HepG2 (cell line): Measurements from ENCODE around the gene TLE2. TPM values are rescaled to one million over a fixed set of nuclear protein-coding genes. Genes with fewer than 3 reads are reported as not detected.

Source experiments
- ATAC-seq: fragments of 200-7000 bp; cut with Tn5 transposase; 3 replicates; pipeline ENCODE4 v1.9.1; 2020; ENCODE audit warnings: mild to moderate bottlenecking, moderate library complexity
- BruUV-seq: library from RNA; stranded (reverse); fragments of 400-500 nt; replicated peaks from 2 replicates; lab custom pipeline; 2021; lab: Mats Ljungman, UMichigan
- CTCF ChIA-PET: fragments of 300-600 bp; formaldehyde crosslinking; extraction: SDS; loops from one replicate; lab custom pipeline; 2021; ENCODE audit warnings: low total read pairs, inconsistent platforms, low intra/inter-chr PET ratio; lab: Yijun Ruan, JAX
- POLR2A ChIA-PET: fragments of 350-600 bp; sonication (Branson Sonifier 250); formaldehyde crosslinking; loops from one replicate; lab custom pipeline; 2020; ENCODE audit warnings: antibody characterized with exemption, inconsistent platforms; lab: Yijun Ruan, JAX
- DNase-seq: peaks from one replicate; pipeline ENCODE4 v3.0.0-alpha.2; 2015; ENCODE audit warnings: low spot score
- FAIRE-seq: peaks from 3 replicates; lab custom pipeline; 2011; peaks lifted over from hg19 to GRCh38; lab: Jason Lieb, UNC
- H2AFZ ChIP-seq: one replicate; pipeline ENCODE4 v1.6.1; 2011; ENCODE audit warnings: low read length, inconsistent platforms
- H3K27ac ChIP-seq: fragments of 300-600 bp; 3 replicates; pipeline ENCODE4 v1.8.0; 2011; ENCODE audit warnings: mixed run types, mild to moderate bottlenecking, mixed read lengths, low read length, inconsistent platforms; ENCODE audit not compliant: insufficient read depth; ENCODE audit errors: extremely low read length
- H3K27me3 ChIP-seq, 2 experiments: fragments of 200-600 bp in 1 of 2; 2 replicates in 1 of 2; 3 replicates in 1 of 2; pipeline versions ENCODE4 v1.6.0 to v1.8.0; 2011; ENCODE audit warnings: low read length in 2 of 2, mild to moderate bottlenecking in 2 of 2, moderate library complexity in 2 of 2, inconsistent platforms in 1 of 2; ENCODE audit not compliant: insufficient read depth in 2 of 2, control insufficient read depth in 1 of 2
- H3K36me3 ChIP-seq, 2 experiments: fragments of 200-600 bp in 1 of 2; replicated peaks in 1 of 2; 2 replicates in 1 of 2; 3 replicates in 1 of 2; pipeline versions ENCODE4 v1.5.1 to v1.8.0; 2011; ENCODE audit warnings: low read length in 2 of 2, inconsistent platforms in 1 of 2; ENCODE audit not compliant: insufficient read depth in 2 of 2, control insufficient read depth in 1 of 2
- H3K4me1 ChIP-seq: 2 replicates; pipeline ENCODE4 v1.5.1; 2012; ENCODE audit warnings: low read length, inconsistent platforms; ENCODE audit not compliant: insufficient read depth
- H3K4me2 ChIP-seq: 2 replicates; pipeline ENCODE4 v1.6.0; 2011; ENCODE audit warnings: low read depth, low read length, inconsistent platforms
- H3K4me3 ChIP-seq, 3 experiments: fragments of 200-600 bp in 1 of 3; sonication (generic), shearing (Covaris generic) in 1 of 3; replicated peaks in 1 of 3; 2 replicates each; pipeline ENCODE4 v1.5.1; 2011 to 2016; ENCODE audit warnings: low read length in 3 of 3, inconsistent platforms in 2 of 3, low read depth in 2 of 3, mild to moderate bottlenecking in 2 of 3, control low read depth in 1 of 3, mixed read lengths in 1 of 3; ENCODE audit not compliant: insufficient read depth in 1 of 3
- H3K79me2 ChIP-seq: one replicate; pipeline ENCODE4 v1.6.1; 2011; ENCODE audit warnings: low read length, inconsistent platforms; ENCODE audit not compliant: insufficient read depth
- H3K9ac ChIP-seq: 2 replicates; pipeline ENCODE4 v1.6.0; 2011; ENCODE audit warnings: mild to moderate bottlenecking, low read depth, low read length, inconsistent platforms; ENCODE audit not compliant: insufficient read depth
- H3K9me3 ChIP-seq: 2 replicates; pipeline ENCODE4 v1.5.1; 2012; ENCODE audit warnings: mild to moderate bottlenecking, low read length
- H4K20me1 ChIP-seq: 2 replicates; pipeline ENCODE4 v1.6.0; 2011; ENCODE audit warnings: inconsistent platforms, mild to moderate bottlenecking, low read length, moderate library complexity; ENCODE audit not compliant: insufficient read depth
- CEBPG ChIP-seq: IDR thresholded peaks from 2 replicates; pipeline ENCODE4 v1.6.1; 2016
- FOXK2 ChIP-seq: fragments of 450-650 bp; IDR thresholded peaks from 2 replicates; pipeline ENCODE4 v1.6.1; 2016
- TEAD3 ChIP-seq: optimal IDR thresholded peaks from 2 replicates; pipeline ENCODE3; 2016; ENCODE audit warnings: borderline replicate concordance
- ZBTB38 ChIP-seq: sonication (generic); formaldehyde crosslinking; IDR thresholded peaks from 2 replicates; pipeline ENCODE4 v1.5.1; 2020; ENCODE audit warnings: mild to moderate bottlenecking, missing genetic modification reagents
- ZC3H4 ChIP-seq: sonication (generic); formaldehyde crosslinking; IDR thresholded peaks from 2 replicates; pipeline ENCODE4 v1.4.0; 2020; ENCODE audit warnings: missing genetic modification reagents, borderline replicate concordance
- ZNF768 ChIP-seq: sonication (generic); formaldehyde crosslinking; IDR thresholded peaks from 2 replicates; pipeline ENCODE4 v1.4.0; 2020; ENCODE audit warnings: missing genetic modification reagents
- WGBS: methylation state at CpG from one replicate; pipeline ENCODE4 v1.1.6; 2017; ENCODE audit warnings: low lambda C conversion rate; 5-methylcytosine and 5-hydroxymethylcytosine counted together
- in situ Hi-C: cut with HindIII; loops from 2 replicates; pipeline ENCODE4 v1.10.0; 2017; ENCODE audit warnings: low pct_unique_long_range_greater_than_20kb; ENCODE audit not compliant: extremely low pct_ligation_motif_present
- intact Hi-C: fragments of 100-400 bp; cut with micrococcal nuclease; formaldehyde crosslinking; loops from one replicate; pipeline ENCODE4 v1.10.0; 2022; ENCODE audit not compliant: unreplicated experiment
- polyA plus RNA-seq, 8 experiments: library from polyadenylated mRNA; depleted of rRNA in 3 of 8; stranded (reverse) in 7 of 8; unstranded in 1 of 8; fragments of >200 nt; fragmentation: Illumina TruSeq in 4 of 8; extraction: Trizol in 4 of 8; gene quantifications; 2 replicates each; pipeline versions ENCODE4 v1.2.1 to v1.2.3, GENCODE V29; 2011 to 2016; ENCODE audit warnings: low read depth in 4 of 8, missing spikeins in 1 of 8, mixed read lengths in 1 of 8; ENCODE audit not compliant: insufficient read depth in 1 of 8
- total RNA-seq, 5 experiments: library from RNA; depleted of rRNA; stranded (reverse); fragments of >200 nt; fragmentation: Illumina TruSeq; extraction: Trizol; gene quantifications; 2 replicates each; pipeline ENCODE4 v1.2.3, GENCODE V29; 2016; ENCODE audit warnings: low read depth in 1 of 5
- TF ChIP-seq, protein P1 (sequence below): sonication (generic); formaldehyde crosslinking; conservative IDR thresholded peaks from 2 replicates; pipeline ENCODE4 v1.8.1; 2023; ENCODE audit warnings: missing genetic modification reagents

Gene TLE2
- total and polyA plus RNA-seq, 2 of the 13 experiments (the other 11 are each of a cell fraction or from before 2014, with no cell fraction given) = 0.07 to 0.81 TPM

DNA sequence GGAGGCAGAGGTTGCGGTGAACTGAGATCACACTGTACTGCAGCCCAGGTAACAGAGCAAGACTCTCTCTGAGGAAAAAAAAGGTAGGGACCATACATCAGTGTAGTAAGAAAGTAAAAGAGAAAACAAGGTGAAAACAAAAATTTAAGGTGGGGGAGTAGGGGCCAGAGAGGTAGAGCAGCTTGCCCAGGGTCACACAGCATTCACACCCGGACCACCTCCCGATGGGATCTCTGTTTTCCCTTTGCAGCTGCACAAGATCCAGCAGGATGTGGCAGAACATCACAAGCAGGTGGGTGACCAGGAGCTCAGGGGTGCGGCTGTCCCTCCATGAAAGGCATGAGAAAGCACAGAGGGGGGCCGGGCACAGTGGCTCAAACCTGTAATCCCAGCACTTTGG is 47.2 kb downstream of the TLE2 start:
- Histone ChIP-seq H2AFZ (no peak overlapping the region), H4K20me1 (no peaks in the 10 kb centered on the region), H3K4me3 (no peak overlapping the region), H3K79me2 (no peaks in the 10 kb centered on the region), H3K4me2 (no peak overlapping the region), H3K36me3 (no peaks in the 10 kb centered on the region), H3K27me3 (peaks cover 0 to 48% of the 10 kb centered on the region in 2 experiments; a peak in 4 of 5 replicates), H3K27ac (no peak overlapping the region), H3K9me3 (no peaks in the 10 kb centered on the region), H3K9ac (no peak overlapping the region), H3K4me1 (peaks cover 51% of the 10 kb centered on the region)
- intact Hi-C loops = no loop called here
- in situ Hi-C loops = no loop called here
- CTCF ChIA-PET = no interaction called here
- 54% methylated on average over 5 of the region's 5 CpGs for WGBS
- ATAC-seq (no peak), DNase-seq (no peak), FAIRE-seq (no peak)
- BruUV-seq = no TSS peak
- TF ChIP-seq ZBTB38 (no peak), ZNF768 (CRISPR knock-in tag) (peak; percentile 95)
- POLR2A ChIA-PET = interaction anchor here (0.7 kb wide), 1 partner anchor 54 kb away, joined by 4 read pairs; no protein-coding TSS in a partner anchor

DNA sequence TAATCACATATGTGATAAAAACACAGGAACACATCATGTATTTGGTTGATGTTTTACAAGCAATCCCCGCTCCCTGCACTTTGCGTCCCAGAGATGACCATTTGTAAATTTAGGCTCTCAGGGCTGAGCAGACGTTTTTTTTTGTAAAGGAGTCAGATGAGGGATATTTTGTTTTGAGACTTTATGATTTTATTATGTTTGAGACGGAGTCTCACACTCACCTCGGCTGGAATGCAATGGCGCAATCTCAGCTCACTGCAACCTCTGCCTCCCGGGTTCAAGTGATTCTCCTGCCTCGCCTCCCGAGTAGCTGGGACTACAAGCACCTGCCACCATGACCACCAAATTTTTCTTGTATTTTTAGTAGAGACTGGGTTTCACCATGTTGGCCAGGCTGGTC is 50.3 kb downstream of the TLE2 start:
- DNase-seq = no peak
- CTCF ChIA-PET = no interaction called here
- Histone ChIP-seq H2AFZ (no peak overlapping the region), H3K79me2 (no peaks in the 10 kb centered on the region), H3K27ac (no peak overlapping the region), H3K4me3 (no peak overlapping the region), H3K36me3 (no peaks in the 10 kb centered on the region), H3K27me3 (peaks cover 0 to 39% of the 10 kb centered on the region in 2 experiments; a peak in 4 of 5 replicates), H3K9me3 (no peaks in the 10 kb centered on the region), H3K4me2 (peak overlapping the region; percentile 93; the same call in 1 of the 2 replicates), H3K4me1 (peaks cover 65% of the 10 kb centered on the region), H3K9ac (no peak overlapping the region), H4K20me1 (no peaks in the 10 kb centered on the region)
- ATAC-seq = no peak
- intact Hi-C loops = loop anchor here (5.0 kb wide), 1 partner anchor 114 kb away; the partner anchor contains the start of gene GNA11
- 14% methylated on average over 9 of the region's 9 CpGs for WGBS
- FAIRE-seq = no peak
- in situ Hi-C loops = no loop called here
- POLR2A ChIA-PET = interaction anchor here (2.7 kb wide), 1 partner anchor 28 kb away, joined by 9 read pairs; no protein-coding TSS in a partner anchor
- no TSS peak for BruUV-seq
- TF ChIP-seq CEBPG (CRISPR knock-in tag) = 0 out of 2 replicates have a peak, but pooled peaks have one; percentile 7
- no peak for TF ChIP-seq FOXK2
- TF ChIP-seq ZC3H4 (CRISPR knock-in tag) = no peak
- TF ChIP-seq, protein P1, sequence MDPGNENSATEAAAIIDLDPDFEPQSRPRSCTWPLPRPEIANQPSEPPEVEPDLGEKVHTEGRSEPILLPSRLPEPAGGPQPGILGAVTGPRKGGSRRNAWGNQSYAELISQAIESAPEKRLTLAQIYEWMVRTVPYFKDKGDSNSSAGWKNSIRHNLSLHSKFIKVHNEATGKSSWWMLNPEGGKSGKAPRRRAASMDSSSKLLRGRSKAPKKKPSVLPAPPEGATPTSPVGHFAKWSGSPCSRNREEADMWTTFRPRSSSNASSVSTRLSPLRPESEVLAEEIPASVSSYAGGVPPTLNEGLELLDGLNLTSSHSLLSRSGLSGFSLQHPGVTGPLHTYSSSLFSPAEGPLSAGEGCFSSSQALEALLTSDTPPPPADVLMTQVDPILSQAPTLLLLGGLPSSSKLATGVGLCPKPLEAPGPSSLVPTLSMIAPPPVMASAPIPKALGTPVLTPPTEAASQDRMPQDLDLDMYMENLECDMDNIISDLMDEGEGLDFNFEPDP (CRISPR knock-in tag) = 0 out of 2 replicates have a peak, but pooled peaks have one; percentile 50
- TF ChIP-seq TEAD3 (CRISPR knock-in tag) = peak; percentile 38
